GM18526 (cell line): ENCODE results near the gene INS.

Source experiments
- POLR2A ChIP-seq: IDR thresholded peaks from 3 replicates; pipeline ENCODE4 v1.6.1; 2011; ENCODE audit not compliant: insufficient read length; ENCODE audit errors: extremely low read depth

The INS gene

DNA sequence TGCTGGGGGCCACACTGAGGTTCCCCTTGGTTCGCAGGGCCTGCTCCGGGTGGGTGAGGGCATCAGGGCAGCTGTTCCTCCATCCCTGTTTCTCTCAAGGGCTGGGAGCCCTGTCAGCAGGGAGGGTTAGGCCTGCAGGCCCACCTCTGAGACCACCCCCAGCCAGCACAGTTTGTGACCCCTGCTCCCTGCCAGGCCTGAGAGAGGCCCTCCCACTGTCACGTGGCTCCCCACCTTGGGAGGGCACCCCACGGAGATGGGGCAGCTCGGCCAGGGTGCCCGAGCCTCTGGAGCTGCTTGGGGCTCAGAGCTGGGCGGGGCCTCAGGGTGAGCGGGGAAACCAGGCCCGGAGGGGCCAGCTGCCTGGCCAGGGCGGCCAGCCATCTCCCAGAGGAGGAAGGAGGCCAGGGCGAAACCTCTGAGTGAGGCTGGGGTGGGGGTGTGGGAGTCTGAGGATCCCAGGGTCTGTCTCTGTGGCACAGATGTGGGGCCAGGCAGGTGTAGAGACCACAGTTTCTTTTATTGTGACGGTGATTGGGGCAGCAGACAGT is 2.5 kb upstream of the INS start:
- no peak for TF ChIP-seq POLR2A

DNA sequence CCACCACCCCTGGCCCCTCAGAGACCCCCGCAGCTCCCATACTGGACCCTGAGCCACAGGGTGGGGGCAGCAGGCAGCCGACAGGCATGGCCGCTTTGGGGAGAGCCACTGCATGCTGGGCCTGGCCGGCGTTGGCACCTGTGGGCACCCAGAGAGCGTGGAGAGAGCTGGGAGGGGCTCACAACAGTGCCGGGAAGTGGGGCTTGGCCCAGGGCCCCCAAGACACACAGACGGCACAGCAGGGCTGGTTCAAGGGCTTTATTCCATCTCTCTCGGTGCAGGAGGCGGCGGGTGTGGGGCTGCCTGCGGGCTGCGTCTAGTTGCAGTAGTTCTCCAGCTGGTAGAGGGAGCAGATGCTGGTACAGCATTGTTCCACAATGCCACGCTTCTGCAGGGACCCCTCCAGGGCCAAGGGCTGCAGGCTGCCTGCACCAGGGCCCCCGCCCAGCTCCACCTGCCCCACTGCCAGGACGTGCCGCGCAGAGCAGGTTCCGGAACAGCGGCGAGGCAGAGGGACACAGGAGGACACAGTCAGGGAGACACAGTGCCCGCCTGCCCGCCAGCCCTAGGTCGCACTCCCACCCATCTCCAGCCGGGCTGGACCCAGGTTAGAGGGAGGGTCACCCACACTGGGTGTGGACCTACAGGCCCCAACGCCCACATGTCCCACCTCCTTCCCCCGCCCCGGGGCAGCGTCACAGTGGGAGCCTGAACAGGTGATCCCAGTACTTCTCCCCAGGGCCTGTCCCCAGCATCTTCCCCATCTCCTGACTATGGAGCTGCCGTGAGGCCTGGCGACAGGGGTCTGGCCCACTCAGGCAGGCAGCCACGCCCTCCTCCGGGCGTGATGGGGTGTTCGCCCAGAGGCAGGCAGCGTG is 1.2 kb downstream of the INS start:
- no peak for TF ChIP-seq POLR2A

DNA sequence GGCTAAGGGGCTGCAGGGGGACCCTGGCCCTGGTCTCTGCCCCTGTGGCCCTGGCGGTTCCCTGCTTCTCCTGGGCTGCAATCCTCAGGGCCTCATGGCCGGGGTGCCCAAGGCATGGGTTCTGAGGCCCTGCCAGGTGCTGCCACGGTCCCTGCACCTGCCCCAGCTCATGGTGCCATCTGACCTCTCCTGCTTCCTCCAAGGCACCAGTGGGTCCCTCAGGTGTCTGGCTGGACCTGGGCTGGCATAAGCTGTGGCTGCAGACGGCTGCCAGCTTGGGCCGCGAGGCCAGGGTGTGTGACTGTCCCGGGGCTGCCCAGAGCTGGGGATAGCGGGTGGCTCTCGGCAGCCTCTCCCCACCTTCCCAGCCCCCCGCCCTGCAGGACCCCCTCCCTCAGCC is 2.0 kb downstream of the INS start:
- no peak for TF ChIP-seq POLR2A

DNA sequence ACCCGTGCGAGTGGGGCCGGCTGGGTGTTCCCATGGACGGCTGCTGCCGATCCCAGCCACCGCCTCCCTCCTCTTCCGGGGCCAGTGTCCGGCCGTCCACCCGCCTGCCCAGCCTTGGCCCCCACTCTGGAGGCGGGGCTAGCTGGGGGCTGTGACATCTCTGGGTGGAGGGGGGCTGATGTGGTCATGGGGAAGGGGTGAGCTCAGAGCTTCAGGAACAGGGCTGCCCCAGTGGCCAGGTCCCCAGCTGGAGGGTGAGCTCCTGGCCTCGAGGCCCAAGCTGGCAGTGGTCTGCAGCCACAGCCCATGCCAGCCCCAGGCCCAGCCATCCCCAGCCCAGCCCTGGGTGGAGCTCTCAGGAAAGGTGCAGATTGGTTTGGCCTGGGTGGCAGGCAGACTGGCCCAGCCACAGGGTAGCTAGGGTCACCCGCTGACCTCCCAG is 2.7 kb downstream of the INS start:
- no peak for TF ChIP-seq POLR2A

DNA sequence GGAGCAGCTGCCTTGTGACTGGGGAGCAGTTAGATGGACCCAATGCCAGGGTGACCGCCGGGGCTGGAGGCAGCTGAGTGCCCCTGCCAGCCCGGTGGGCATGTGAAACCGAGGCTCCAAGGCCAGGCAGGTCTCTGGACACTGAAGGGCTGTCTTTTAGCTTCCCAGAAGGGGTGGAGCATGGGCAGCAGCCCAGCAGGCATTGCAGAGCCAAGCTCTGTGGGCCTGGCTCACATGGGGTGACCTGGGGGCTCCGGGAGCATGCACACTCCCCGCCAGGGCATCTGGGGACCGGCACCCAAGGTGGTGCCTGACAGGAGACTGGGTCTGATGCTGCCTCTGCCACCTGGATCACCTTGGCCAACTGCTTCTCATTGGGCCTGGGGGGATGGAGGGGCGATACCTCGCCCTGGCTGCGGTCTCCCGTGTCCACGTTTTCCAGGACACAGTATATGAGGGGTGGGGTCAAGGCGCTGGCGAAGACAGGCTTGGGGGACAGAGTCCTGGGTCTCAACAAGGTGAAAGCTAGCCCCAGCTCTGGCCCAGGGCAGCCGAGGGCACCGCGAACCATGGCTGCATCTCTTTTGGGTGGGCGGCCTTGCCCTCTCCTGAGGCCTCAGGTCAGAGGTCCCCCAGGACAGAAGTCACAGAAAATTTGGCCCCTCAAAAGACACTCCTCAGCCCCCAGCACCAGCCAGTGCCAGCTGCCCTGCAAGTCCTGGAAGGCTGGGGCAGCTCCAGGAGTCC is 3.5 kb downstream of the INS start:
- TF ChIP-seq POLR2A, result no peak

DNA sequence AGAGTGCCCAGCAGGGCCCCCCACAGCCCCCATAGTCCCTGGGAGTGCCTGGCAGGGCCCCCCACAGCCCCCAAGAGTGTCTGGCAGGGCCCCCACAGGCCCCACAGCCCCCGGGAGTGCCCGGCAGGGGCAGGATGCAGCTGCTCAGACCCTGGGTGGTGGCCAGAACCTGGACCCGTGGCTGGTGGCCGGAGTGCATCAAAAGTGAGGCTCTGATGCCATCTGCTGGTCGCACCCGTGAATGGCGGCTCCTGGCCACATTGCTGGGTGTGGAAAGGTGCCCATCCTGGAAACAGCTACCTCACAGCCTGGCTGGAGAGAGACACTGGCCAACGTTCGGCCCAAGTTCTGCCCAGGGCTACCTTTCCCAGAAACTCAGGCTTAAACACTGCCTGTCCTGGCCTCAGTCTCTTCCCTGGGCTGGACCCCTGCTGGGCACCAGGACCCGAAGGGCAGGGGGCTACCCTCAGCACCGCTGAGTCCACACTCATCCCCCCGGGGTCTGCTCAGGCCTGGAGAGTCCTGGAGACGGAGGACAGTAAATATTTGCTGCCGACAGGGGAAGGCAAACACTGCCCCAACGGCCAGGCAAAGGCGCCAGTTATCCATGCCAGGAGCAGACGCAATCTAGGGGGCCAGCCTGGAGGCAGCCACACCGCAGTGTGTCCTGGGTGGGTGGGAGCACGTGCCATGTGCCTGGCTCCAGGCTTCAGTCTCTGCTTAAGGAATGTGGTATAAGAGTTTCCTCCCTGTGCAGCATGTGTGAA is 4.4 kb downstream of the INS start:
- TF ChIP-seq POLR2A, result no peak

DNA sequence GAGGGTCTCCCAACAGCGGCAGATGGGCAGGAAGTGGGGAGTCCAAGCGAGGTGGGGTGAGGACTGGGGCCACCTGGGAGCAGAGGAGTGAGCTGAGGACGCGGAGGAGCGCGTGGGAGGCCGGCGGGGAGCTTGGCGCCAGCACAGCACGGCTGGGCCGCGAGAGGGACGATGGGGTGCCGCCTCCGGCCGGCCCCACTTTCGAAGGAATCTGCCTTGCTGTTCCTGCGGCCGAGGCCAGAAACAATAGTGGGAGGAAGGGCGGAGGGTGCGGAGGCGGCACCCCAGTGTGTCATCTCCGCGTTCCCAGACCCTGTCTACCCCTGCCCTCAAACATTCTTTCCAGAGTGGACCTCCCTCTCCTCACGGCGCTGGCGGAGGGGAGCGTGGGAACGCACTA is 5.5 kb downstream of the INS start:
- no peak for TF ChIP-seq POLR2A

DNA sequence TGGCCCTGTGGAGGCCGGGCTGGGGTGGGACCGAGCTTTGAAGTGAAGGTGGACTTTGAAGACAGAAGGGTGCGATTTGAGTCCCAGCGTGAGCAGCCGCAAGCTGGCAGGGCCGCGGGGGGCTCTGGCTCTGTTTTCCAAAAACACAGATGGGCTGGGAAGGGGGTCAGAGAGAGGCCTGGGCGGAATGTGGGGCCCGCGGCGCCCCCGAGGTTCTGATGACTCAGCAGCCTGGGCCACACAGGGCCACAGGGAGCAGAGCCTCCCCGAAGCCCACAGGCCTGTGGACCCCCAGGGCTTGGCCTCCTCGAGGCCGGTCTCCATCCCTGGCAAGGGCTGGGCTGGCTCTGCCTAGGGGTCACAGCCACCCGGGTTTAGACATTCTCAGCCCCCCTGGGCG is 6.1 kb downstream of the INS start:
- no peak for TF ChIP-seq POLR2A

DNA sequence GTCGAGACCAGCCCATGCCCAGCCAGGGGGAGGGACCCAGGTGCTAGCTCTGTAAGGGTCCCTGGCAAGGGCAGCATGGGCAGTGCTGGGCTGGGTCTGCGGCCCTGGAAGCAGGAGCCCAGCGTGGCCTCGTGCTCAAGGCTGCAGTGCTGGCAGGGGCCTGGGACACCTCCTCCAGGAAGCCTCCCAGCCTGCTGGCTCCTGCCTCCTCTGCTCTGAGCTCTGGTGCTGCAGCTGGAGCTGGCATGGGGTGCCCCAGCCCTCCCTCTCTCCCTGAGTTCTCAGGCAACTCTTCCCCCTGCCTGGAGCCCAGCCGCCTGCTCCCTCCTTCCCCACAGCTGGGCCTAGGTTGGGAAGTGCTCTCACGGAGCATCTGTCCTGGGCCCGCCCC is 6.8 kb downstream of the INS start:
- TF ChIP-seq POLR2A, result no peak

DNA sequence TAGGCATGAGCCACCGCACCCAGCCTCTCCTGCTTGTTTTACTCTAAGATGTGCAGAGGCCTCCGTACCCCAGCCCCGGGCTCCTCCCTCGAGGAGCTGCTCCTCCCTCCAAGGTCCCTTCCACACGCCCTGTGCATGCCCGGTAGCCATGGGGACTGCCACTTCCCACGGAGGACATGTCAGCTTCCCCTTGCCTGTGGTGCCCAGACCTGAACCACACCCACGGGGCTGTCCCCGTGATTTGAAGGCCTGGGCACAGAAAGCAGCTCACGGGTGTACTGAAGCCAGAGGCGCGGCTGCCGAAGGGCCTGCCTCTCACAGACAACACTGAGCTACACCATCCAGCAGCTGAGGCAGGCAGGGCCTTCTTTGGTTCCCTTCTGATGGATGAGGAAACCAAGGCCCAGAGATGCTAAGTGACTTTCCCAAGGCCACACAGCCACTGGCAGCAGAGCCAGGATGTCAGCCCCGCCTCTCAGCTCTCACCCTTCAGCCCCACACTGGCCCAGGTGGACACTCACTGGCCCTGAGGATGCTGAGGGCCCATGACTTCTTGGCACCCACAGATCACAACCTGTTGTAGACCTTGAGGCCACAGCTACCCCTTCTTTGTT is 7.3 kb downstream of the INS start:
- TF ChIP-seq POLR2A, result no peak

DNA sequence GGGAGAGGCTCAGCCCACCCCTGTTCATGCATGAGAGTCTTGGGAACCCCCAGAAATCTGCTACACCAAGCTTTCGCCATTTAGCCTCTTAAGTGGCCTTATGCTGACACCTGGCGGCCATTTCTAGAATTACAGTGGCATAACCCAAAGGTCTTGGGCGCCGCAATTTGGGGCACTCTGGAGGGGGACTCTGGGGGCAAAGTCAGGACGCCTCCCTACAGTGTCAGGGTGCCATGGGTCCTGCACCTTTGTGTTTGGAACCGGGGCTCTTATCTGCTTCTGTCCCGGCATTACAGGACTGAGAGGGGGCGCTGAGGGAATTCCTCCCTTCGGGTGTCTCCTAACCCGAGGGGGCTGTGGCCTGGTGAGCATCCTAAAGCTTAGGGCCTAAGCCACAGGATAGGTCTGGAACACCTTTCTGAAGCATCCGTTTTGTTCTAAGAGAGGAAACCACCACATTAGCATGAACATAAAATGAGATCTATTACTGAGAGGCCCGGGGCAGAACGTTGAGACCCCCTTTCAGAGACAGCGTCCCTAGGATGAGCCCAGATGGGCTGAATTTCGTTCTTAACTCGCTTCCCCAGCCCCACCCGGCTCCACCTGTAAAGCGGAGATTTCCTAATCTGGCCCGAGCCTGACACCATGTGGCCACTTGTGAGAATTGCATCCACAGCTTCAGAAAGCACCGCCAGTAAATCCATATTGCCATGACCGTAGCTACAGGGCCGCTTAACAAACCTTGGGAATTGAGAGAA is 9.3 kb downstream of the INS start:
- no peak for TF ChIP-seq POLR2A

DNA sequence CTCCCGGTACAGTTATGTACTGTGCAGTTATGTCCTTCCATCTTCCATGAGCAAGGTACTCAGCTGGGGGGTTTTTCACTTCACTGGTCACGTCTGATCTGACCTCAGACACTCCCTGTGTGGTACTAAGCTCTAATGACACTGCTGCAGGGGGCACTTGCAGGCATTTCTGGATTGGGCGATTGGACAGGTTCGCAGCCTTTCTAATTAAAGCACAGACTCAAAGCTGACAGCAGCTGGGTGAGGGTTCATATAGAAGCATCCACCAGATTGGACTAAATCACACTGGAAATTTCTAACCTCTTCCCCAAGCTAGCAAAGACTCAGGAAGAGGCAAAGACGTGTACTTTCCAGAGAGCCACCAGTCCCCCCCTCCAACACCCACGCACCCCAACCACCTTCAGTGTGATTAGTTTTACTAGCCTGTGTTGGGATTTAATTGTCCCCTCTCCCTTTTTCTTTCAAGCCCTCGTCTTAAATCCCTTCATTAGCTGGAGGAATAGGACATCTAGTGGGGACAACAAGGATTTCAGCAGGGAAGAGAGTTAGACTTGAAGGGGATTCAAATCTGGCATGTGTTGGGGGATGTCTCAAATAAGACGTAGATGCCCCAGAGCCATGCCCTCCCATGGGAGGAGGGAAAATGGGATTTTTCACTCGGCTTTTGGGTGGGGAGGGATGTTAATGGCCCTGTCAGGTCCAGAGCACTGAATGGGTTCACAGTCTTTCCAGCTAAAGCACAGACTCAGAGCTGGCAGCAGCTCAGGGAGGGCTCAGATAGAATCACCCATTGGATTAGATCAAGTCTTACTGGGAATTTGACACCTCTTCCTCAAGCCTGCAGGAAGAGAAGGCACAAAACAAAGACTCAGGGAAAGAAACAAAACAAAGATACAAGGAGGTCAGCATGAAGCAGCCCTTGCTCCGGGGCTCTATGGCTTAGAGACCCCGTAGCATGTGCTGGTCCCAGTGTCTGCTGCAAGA is 10.9 kb downstream of the INS start:
- TF ChIP-seq POLR2A, result no peak

DNA sequence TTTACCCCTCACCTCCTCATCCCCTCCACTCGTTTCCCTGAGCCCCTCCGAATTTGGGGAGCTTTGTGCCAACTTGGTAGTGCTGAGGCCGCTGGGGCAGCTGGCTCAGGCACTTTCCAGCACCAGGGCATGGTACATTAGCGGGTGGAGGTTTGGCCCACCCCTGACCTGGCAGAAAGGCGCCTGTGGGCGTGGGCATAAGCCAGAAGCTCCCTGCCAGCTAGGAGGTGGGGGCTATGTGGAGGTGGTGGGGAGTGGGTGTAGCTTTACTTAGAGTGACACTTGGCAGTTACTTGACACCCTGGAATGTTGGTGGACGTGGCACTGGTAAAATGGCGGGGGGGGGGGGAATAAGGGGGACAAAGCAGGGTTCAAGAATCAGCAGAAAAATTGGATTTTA is 11.5 kb downstream of the INS start:
- TF ChIP-seq POLR2A, result no peak
